GM23338 (cell line): ENCODE data around the gene SCLY. TPM values are rescaled to one million over a fixed set of nuclear protein-coding genes. Genes with fewer than 3 reads are reported as not detected.

Experiments used
- CREB1 ChIP-seq: fragments of 250-450 bp; sonication (Bioruptor Pico); IDR thresholded peaks from 2 replicates; pipeline ENCODE4 v1.5.0; 2020; ENCODE audit warnings: low read depth, mild to moderate bottlenecking, moderate library complexity
- CTCF ChIP-seq, 2 experiments: fragments of 200-600 bp in 1 of 2; sonication (generic) in 1 of 2; conservative IDR thresholded peaks; 2 replicates each; pipeline versions ENCODE4 v1.5.1 to v1.6.1; 2016 to 2017; ENCODE audit warnings: antibody characterized with exemption in 2 of 2, low read depth in 2 of 2, mild to moderate bottlenecking in 2 of 2, moderate library complexity in 1 of 2
- JUNB ChIP-seq: IDR thresholded peaks from one replicate; pipeline ENCODE4 v1.6.1; 2016; ENCODE audit warnings: antibody characterized with exemption; ENCODE audit not compliant: unreplicated experiment
- ZNF114 ChIP-seq: fragments of 250-450 bp; sonication (Bioruptor Pico); IDR thresholded peaks from 2 replicates; pipeline ENCODE4 v1.5.0; 2020; ENCODE audit warnings: mild to moderate bottlenecking, moderate library complexity
- ZNF462 ChIP-seq: fragments of 250-450 bp; sonication (Bioruptor Pico); IDR thresholded peaks from 2 replicates; pipeline ENCODE4 v1.5.0; 2020; ENCODE audit warnings: mild to moderate bottlenecking, moderate library complexity
- polyA plus RNA-seq: library from polyadenylated mRNA; unstranded; fragments of >200 nt; fragmentation: Nextera tagmentation; extraction: Ambion mirVana; gene quantifications from 2 replicates; pipeline ENCODE4 v1.2.1, GENCODE V29; 2016
- total RNA-seq: library from RNA; depleted of rRNA; stranded (reverse); fragments of >200 nt; shearing (Covaris generic); gene quantifications from 2 replicates; pipeline ENCODE4 v1.2.3, GENCODE V29; 2014

Gene SCLY
- total and polyA plus RNA-seq, 2 experiments from 2014 or later = 57.2 to 80.3 TPM

DNA sequence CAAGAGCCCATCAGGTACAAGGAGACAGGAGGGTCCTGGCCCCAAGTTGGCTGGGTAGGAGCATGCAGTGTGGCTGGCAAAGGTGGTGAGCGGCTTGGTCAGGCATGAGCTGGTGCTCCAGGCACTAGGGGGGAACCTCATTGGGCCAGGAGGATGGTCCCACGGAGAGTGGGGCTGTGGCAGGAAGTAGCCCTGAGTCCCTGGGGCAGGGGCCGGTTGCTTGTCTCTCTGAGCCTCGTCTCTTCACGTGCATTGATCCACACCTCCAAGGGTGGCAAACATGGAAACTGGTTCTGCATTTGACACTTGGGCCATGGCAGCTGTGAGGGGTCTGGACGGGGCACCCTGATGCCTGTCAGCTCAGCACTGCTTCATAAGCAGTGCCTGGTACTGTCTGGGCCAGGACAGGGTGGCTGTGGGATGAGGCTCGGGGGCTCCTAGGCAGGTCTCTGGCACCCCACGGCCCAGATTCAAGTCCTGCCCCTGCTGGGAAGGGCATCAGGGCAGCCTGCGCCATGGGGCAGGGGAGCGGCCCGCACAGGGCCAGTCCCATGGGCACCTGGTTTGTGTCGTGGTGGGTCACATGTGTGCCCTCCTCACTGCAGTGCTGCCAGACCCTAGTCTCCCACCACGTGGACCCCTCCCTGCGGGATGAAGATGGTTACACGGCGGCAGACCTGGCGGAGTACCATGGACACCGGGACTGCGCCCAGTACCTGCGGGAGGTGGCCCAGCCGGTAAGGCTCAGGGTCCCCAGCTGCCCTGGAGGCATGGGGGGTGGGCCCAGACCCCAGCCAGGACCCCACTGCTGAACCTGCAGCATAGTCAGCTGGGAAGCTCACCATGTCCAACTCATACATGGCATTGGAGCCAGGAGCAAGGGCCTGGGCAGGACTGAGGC is 55.7 kb downstream of the SCLY start (continued):
- TF ChIP-seq ZNF462 (CRISPR knock-in tag) = no peak
- TF ChIP-seq ZNF114 (CRISPR knock-in tag) = no peak
- no peak for TF ChIP-seq CTCF (conservative IDR thresholded peaks at IDR 0.05; ENCODE audit: low read depth in 2 of 2)
- no peak for TF ChIP-seq JUNB
- TF ChIP-seq CREB1 (CRISPR knock-in tag) = no peak
